Panc1 (cell line): ENCODE measurements around the gene TENT5C. TPM values are rescaled to one million over a fixed set of nuclear protein-coding genes. Genes with fewer than 3 reads are reported as not detected.

Experiments
- ATAC-seq: fragments of 200-7000 bp; cut with Tn5 transposase; 2 replicates; pipeline ENCODE4 v1.9.1; 2020; ENCODE audit warnings: mild to moderate bottlenecking, moderate library complexity
- BruUV-seq: library from RNA; stranded (reverse); fragments of 400-500 nt; replicated peaks from 2 replicates; lab custom pipeline; 2021; lab: Mats Ljungman, UMichigan
- CTCF ChIA-PET: fragments of 300-600 bp; sonication (Branson Sonifier 250); formaldehyde crosslinking; loops from one replicate; lab custom pipeline; 2022; ENCODE audit warnings: antibody characterized with exemption; lab: Charles Lee
- POLR2A ChIA-PET: fragments of 300-600 bp; sonication (Branson Sonifier 250); formaldehyde crosslinking; loops from one replicate; lab custom pipeline; 2022; ENCODE audit warnings: antibody characterized with exemption; lab: Charles Lee
- DNase-seq: peaks from one replicate; pipeline ENCODE4 v3.0.0-alpha.2; 2010; ENCODE audit warnings: low read depth, low spot score
- H3K27ac ChIP-seq: 2 replicates; pipeline ENCODE4 v1.5.1; 2011; ENCODE audit warnings: mild to moderate bottlenecking, low read length, inconsistent platforms
- H3K27me3 ChIP-seq: fragments of 200-500 bp; sonication (Bioruptor generic); 2 replicates; pipeline ENCODE4 v1.6.0; 2014; ENCODE audit warnings: low read length, inconsistent platforms; ENCODE audit not compliant: control insufficient read depth, insufficient read depth
- H3K36me3 ChIP-seq: fragments of 200-500 bp; sonication (Bioruptor generic); 2 replicates; pipeline ENCODE4 v1.5.1; 2014; ENCODE audit warnings: inconsistent platforms, mild to moderate bottlenecking, low read length, moderate library complexity; ENCODE audit not compliant: control insufficient read depth, insufficient read depth
- H3K4me1 ChIP-seq: 2 replicates; pipeline ENCODE4 v1.5.1; 2011; ENCODE audit warnings: inconsistent platforms, mild to moderate bottlenecking, low read length, moderate library complexity; ENCODE audit not compliant: control insufficient read depth, insufficient read depth
- H3K4me3 ChIP-seq, 2 experiments: 2 replicates each; pipeline ENCODE4 v1.5.1; 2011 to 2012; ENCODE audit warnings: low read depth in 2 of 2, low read length in 2 of 2, mild to moderate bottlenecking in 2 of 2, inconsistent platforms in 1 of 2, moderate library complexity in 1 of 2
- H3K9me3 ChIP-seq: fragments of 200-500 bp; sonication (Bioruptor generic); 2 replicates; pipeline ENCODE4 v1.5.1; 2014; ENCODE audit warnings: low read depth, mild to moderate bottlenecking, inconsistent platforms, low read length, moderate library complexity; ENCODE audit not compliant: control insufficient read depth, insufficient read depth
- POLR2AphosphoS5 ChIP-seq: IDR thresholded peaks from 2 replicates; pipeline ENCODE4 v1.6.1; 2012; ENCODE audit warnings: mild to moderate bottlenecking, low read depth, low read length, moderate library complexity
- SIN3A ChIP-seq: IDR thresholded peaks from 2 replicates; pipeline ENCODE4 v1.6.1; 2012; ENCODE audit warnings: low read depth, mild to moderate bottlenecking, low read length, moderate library complexity, borderline replicate concordance; ENCODE audit not compliant: insufficient read depth
- TCF7L2 ChIP-seq: IDR thresholded peaks from 2 replicates; pipeline ENCODE4 v1.6.1; 2011; ENCODE audit warnings: mild to moderate bottlenecking, low read depth, low read length, inconsistent platforms
- in situ Hi-C: cut with HindIII; loops from 2 replicates; pipeline ENCODE4 v1.10.0; 2016; ENCODE audit warnings: low sequenced_read_pairs, low pct_unique_long_range_greater_than_20kb
- intact Hi-C: fragments of 100-400 bp; cut with micrococcal nuclease; formaldehyde crosslinking; loops from one replicate; pipeline ENCODE4 v1.10.0; 2022; ENCODE audit not compliant: unreplicated experiment
- total RNA-seq: library from RNA; stranded (reverse); gene quantifications from one replicate; pipeline ENCODE4 v1.2.1, GENCODE V29; 2021; ENCODE audit not compliant: unreplicated experiment
- TF ChIP-seq, protein P1 (sequence below), 2 experiments: IDR thresholded peaks; 2 replicates each; pipeline ENCODE4 v1.6.1; 2011 to 2012; ENCODE audit warnings: low read depth in 2 of 2, control low read depth in 1 of 2, low read length in 1 of 2, mild to moderate bottlenecking in 1 of 2, moderate library complexity in 1 of 2; ENCODE audit not compliant: insufficient read depth in 1 of 2
- TF ChIP-seq, protein P2 (sequence below): fragments of 450-650 bp; IDR thresholded peaks from 2 replicates; pipeline ENCODE4 v1.5.1; 2017; ENCODE audit warnings: mild to moderate bottlenecking

TENT5C gene
- total RNA-seq, 1 experiment from 2014 or later: 8.9 TPM

DNA sequence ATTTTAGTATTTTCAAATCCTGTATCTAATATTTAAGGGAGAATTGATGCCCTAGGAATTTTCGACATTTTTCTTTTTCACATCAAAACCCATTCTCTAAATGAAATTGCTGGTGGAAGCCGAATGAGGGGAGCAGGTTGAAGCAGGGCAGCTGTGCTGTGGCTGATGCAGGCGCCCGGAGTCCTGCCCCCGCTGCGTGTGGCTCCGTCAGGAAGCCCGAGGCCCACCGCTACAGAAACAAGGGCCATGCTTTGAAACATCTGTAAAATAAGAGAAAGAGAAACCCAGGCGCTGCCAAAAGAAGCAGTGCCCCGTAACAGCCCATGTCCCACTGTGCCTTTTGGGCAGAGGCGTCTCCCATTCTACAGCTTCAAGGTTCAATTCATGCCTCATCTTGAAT is 41.1 kb downstream of the TENT5C start:
- BruUV-seq: no TSS peak
- Histone ChIP-seq H3K27me3 (no peaks in the 10 kb centered on the region), H3K4me3 (no peak overlapping the region), H3K9me3 (no peaks in the 10 kb centered on the region), H3K4me1 (no peaks in the 10 kb centered on the region), H3K27ac (no peak overlapping the region), H3K36me3 (no peaks in the 10 kb centered on the region)
- in situ Hi-C loops (no loop called here), intact Hi-C loops (no loop called here)
- TF ChIP-seq POLR2AphosphoS5 (no peak), SIN3A (no peak)
- ChIA-PET POLR2A (no interaction called here), CTCF (no interaction called here)
- DNase-seq (no peak), ATAC-seq (no peak)

DNA sequence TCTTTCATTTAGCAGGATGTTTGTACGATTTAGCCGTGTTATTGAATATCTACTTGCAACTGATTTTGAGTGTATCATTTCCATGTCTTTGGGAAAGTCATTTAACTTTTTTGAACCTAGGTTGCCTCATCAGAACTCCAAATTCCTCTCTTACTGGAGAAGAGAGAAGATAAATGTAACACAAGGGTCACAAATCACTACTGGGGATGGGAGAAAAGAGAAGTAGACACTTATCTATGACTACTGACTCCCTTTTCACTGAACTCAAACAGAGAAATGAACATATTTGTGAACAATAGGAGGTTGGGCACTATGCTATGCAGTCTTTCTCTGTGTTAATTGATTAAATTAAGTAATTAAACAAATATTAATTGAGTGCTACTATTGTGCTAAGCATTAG is 42.2 kb downstream of the TENT5C start:
- intact Hi-C loops (no loop called here), in situ Hi-C loops (no loop called here)
- ATAC-seq: no peak
- H3K4me1 ChIP-seq: peaks cover under 1% of the 10 kb centered on the region; the same call in 1 of the 2 replicates
- TF ChIP-seq, protein P1, sequence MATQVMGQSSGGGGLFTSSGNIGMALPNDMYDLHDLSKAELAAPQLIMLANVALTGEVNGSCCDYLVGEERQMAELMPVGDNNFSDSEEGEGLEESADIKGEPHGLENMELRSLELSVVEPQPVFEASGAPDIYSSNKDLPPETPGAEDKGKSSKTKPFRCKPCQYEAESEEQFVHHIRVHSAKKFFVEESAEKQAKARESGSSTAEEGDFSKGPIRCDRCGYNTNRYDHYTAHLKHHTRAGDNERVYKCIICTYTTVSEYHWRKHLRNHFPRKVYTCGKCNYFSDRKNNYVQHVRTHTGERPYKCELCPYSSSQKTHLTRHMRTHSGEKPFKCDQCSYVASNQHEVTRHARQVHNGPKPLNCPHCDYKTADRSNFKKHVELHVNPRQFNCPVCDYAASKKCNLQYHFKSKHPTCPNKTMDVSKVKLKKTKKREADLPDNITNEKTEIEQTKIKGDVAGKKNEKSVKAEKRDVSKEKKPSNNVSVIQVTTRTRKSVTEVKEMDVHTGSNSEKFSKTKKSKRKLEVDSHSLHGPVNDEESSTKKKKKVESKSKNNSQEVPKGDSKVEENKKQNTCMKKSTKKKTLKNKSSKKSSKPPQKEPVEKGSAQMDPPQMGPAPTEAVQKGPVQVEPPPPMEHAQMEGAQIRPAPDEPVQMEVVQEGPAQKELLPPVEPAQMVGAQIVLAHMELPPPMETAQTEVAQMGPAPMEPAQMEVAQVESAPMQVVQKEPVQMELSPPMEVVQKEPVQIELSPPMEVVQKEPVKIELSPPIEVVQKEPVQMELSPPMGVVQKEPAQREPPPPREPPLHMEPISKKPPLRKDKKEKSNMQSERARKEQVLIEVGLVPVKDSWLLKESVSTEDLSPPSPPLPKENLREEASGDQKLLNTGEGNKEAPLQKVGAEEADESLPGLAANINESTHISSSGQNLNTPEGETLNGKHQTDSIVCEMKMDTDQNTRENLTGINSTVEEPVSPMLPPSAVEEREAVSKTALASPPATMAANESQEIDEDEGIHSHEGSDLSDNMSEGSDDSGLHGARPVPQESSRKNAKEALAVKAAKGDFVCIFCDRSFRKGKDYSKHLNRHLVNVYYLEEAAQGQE (IDR thresholded peaks at IDR 0.05; ENCODE audit: insufficient read depth in 1 of 2, low read depth in 2 of 2, low read length in 1 of 2): no peak
- TF ChIP-seq TCF7L2: no peak
- no peak for TF ChIP-seq SIN3A
- TF ChIP-seq POLR2AphosphoS5: no peak
- TF ChIP-seq, protein P2, sequence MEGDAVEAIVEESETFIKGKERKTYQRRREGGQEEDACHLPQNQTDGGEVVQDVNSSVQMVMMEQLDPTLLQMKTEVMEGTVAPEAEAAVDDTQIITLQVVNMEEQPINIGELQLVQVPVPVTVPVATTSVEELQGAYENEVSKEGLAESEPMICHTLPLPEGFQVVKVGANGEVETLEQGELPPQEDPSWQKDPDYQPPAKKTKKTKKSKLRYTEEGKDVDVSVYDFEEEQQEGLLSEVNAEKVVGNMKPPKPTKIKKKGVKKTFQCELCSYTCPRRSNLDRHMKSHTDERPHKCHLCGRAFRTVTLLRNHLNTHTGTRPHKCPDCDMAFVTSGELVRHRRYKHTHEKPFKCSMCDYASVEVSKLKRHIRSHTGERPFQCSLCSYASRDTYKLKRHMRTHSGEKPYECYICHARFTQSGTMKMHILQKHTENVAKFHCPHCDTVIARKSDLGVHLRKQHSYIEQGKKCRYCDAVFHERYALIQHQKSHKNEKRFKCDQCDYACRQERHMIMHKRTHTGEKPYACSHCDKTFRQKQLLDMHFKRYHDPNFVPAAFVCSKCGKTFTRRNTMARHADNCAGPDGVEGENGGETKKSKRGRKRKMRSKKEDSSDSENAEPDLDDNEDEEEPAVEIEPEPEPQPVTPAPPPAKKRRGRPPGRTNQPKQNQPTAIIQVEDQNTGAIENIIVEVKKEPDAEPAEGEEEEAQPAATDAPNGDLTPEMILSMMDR: no peak
- no peaks in the 10 kb centered on the region for H3K9me3 ChIP-seq
- H3K27ac ChIP-seq: no peak overlapping the region
- POLR2A ChIA-PET: no interaction called here
- H3K36me3 ChIP-seq: no peaks in the 10 kb centered on the region
- no peak overlapping the region for H3K4me3 ChIP-seq
- DNase-seq: no peak
- H3K27me3 ChIP-seq: no peaks in the 10 kb centered on the region
- no TSS peak for BruUV-seq
- CTCF ChIA-PET: no interaction called here

DNA sequence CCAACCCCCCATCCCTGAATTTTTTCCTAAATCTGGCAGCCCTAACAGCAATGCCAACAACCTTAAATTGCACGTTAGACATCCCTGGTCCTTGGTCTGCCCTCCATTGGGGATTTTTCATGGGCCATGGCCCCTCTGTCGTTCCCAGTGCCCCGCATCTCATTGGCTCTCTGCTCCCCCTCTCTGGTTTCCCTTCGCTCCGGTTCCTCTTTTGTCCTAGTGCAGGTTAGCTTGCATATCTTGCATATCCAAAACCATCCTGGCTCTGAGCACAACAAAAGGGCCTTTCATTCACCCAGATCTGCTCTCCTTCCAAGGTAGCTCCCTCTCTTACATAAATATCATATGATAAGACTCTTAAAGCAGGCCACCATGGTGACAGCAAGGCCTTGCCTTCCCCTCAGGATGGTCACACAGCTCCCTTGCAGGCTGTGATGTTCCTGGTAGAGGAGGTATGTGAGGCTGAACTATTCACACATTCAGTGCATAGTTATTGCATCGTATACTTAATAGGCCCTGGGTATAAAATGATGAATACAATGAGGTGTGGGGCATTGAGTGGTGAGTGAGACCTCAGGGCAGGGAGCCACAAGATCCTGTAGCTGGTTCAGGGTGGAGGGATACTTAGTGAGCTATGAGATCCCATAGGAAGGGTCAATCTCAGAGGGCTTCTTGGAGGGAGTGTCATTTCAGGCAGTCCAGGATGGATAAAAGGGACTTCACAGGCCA is 45.2 kb downstream of the TENT5C start:
- POLR2A ChIA-PET: no interaction called here
- CTCF ChIA-PET: no interaction called here
- no peak for ATAC-seq
- in situ Hi-C loops (no loop called here), intact Hi-C loops (no loop called here)
- Histone ChIP-seq H3K9me3 (no peaks in the 10 kb centered on the region), H3K27ac (peak overlapping the region; percentile 29; the same call in 1 of the 2 replicates), H3K4me3 (no peak overlapping the region), H3K27me3 (no peaks in the 10 kb centered on the region), H3K36me3 (no peaks in the 10 kb centered on the region), H3K4me1 (peaks cover 29% of the 10 kb centered on the region)
- DNase-seq: no peak
- TF ChIP-seq SIN3A (no peak), POLR2AphosphoS5 (no peak), TCF7L2 (no peak)
- TF ChIP-seq, protein P1 (IDR thresholded peaks at IDR 0.05; ENCODE audit: insufficient read depth in 1 of 2, low read depth in 2 of 2, low read length in 1 of 2): no peak
- TF ChIP-seq, protein P2: no peak
- BruUV-seq: no TSS peak
